Epithelial cell of esophagus (primary cell): Measurements from ENCODE around the gene WWC1.
A peak's percentile ranks its signal among the peaks of the same experiment; 100 is the strongest.

Source experiments
- DNase-seq: peaks from one replicate; pipeline ENCODE4 v3.0.0; 2010; ENCODE audit warnings: low read depth
- H3K4me3 ChIP-seq: 2 replicates; pipeline ENCODE4 v1.5.1; 2011; ENCODE audit warnings: mild to moderate bottlenecking, low read length, control low read depth
- CTCF ChIP-seq: IDR thresholded peaks from 2 replicates; pipeline ENCODE4 v1.5.1; 2011; ENCODE audit warnings: low read depth, mild to moderate bottlenecking, low read length, control low read depth, inconsistent platforms; ENCODE audit not compliant: insufficient read depth; ENCODE audit errors: missing control alignments

Gene WWC1

DNA sequence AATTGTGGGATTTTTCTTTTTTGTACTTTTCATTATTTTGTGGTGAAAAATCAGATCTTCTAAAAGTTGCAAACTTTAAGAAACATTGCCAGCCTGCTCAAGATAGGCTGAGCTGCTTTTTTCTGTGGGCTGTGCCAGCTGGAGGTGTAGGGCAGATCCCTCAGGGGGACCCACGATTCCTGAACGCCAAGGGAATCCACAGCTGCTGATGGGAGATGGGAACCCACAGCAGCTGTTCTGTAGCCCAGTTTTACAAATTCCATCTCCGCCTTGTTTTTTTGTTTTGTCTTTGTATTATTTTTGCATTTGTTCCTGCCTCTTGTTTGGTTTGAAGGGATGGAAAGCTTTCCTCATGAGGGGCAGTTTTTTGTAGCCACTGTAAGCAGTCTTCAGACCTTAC, 91.0 kb downstream of the WWC1 start:
- DNase-seq, result no peak
- no peak overlapping the region for H3K4me3 ChIP-seq
- TF ChIP-seq CTCF, result no peak

GRCh38 chr5:168390491-168390890, 99.0 kb downstream of the WWC1 start:
- H3K4me3 ChIP-seq, result no peak overlapping the region
- no peak for TF ChIP-seq CTCF
- DNase-seq, result peak; percentile 97

GRCh38 chr5:168393773-168394172, 102.3 kb downstream of the WWC1 start:
- DNase-seq, result no peak
- TF ChIP-seq CTCF, result no peak
- H3K4me3 ChIP-seq, result no peak overlapping the region

DNA sequence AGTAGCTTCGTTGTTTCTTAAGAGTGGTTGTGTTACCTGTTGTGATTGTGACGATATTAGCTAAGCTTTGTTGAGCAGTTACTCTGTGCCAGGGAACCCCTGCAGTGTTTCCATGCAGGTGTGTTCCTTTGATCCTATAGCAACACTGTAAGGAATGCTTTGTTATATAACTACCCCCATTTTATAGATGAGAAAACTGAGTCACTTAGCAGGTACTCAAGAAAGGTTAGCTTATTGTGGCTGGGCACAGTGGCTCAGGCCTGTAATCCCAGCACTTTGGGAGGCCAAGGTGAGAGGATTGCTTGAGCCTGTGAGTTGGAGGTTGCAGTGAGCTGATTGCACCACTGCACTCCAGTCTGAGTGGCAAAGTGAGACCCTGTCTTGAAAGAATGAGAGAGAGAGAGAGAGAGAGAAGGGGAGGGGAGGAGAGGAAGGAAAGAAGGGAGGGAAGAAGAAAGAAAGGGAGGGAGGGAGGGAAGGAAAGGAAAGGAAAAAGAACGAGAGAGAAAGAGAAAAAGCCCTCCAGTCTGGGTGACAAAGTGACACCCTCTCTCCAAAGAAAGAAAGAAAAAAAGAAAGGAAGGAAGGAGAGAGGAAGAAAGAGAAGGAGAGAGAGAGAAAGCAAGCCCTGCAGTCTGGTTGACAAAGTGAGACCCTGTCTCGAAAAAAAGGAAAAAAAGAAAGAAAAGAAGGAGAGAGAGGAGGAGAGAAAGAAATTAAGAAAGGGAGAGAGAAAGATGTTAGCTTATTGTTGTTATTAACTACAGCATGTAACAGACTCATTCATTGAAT, 109.2 kb downstream of the WWC1 start:
- no peak overlapping the region for H3K4me3 ChIP-seq
- DNase-seq, result no peak
- TF ChIP-seq CTCF, result no peak

GRCh38 chr5:168401226-168401625, 109.8 kb downstream of the WWC1 start:
- no peak overlapping the region for H3K4me3 ChIP-seq
- no peak for DNase-seq
- TF ChIP-seq CTCF, result no peak

DNA sequence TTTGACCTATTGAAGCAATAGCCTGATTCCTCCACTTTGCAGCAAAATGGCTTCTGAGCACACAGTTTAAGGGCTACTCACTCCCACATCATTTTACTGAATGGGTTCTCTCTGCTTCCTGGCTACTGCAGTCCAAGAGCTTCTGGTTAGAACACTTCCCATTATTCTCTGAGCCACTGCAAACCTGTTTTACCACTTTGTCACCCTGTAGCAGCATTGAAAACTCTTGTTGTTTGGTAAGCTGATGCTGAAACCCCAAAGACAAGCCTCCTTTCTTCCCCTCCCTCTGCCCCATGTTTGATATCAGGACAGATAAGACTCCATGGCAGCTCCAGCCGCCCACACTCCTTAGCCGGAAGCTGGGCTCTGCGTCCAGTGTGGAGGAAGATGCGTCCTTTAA, 110.4 kb downstream of the WWC1 start:
- DNase-seq, result peak; percentile 89
- no peak overlapping the region for H3K4me3 ChIP-seq
- TF ChIP-seq CTCF, result no peak

DNA sequence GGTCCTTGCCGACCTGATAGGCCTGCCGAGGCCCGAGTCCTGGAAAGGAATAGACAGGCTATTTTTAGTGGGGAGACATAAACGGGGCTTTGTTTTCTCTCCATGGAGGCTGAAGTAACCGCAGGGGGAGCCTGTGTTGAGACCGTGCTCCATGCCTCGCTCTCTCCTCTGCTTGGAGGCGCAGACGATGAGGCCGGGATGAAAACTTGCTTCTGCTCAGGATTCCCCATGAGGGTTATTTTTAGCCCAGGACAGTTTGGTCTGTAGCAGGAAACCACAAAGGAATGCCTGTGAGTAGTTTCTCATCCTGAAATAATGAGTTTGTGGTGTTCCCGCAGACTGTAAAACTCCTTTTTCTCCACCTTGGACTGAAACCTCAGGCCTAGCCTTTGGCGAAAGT, 112.9 kb downstream of the WWC1 start:
- H3K4me3 ChIP-seq, result no peak overlapping the region
- peak; percentile 67 for DNase-seq

More for the DNA sequence above, 112.9 kb downstream of the WWC1 start:
- no peak for TF ChIP-seq CTCF
